GM06990 (cell line): Measurements from ENCODE around the gene TBRG1.

Source experiments
- DNase-seq: peaks from one replicate; pipeline ENCODE4 v3.0.0-alpha.2; 2011; ENCODE audit not compliant: insufficient read length; ENCODE audit errors: extremely low read depth
- H3K27me3 ChIP-seq: replicated peaks from 2 replicates; pipeline ENCODE4 v1.6.0; 2011; ENCODE audit warnings: low read length; ENCODE audit not compliant: control insufficient read depth, insufficient read depth
- H3K36me3 ChIP-seq: 2 replicates; pipeline ENCODE4 v1.5.1; 2011; ENCODE audit warnings: low read length; ENCODE audit not compliant: control insufficient read depth, insufficient read depth
- H3K4me3 ChIP-seq: replicated peaks from 2 replicates; pipeline ENCODE4 v1.5.1; 2011; ENCODE audit warnings: low read depth, mild to moderate bottlenecking, control low read depth, low read length
- CTCF ChIP-seq: IDR thresholded peaks from 2 replicates; pipeline ENCODE4 v1.5.1; 2011; ENCODE audit warnings: low read length, control low read depth, mild to moderate bottlenecking, inconsistent platforms; ENCODE audit not compliant: insufficient read depth, poor library complexity, severe bottlenecking

The TBRG1 gene

GRCh38 chr11:124608147-124608546 lies 14.5 kb upstream of the TBRG1 start:
- Histone ChIP-seq H3K27me3 (no peaks in the 10 kb centered on the region), H3K4me3 (no peak overlapping the region), H3K36me3 (no peaks in the 10 kb centered on the region)
- no peak for TF ChIP-seq CTCF
- DNase-seq, result no peak

GRCh38 chr11:124610295-124610694 lies 12.4 kb upstream of the TBRG1 start:
- no peak for DNase-seq
- Histone ChIP-seq H3K4me3 (no peak overlapping the region), H3K36me3 (no peaks in the 10 kb centered on the region), H3K27me3 (no peaks in the 10 kb centered on the region)
- TF ChIP-seq CTCF, result no peak

GRCh38 chr11:124611064-124611463 lies 11.6 kb upstream of the TBRG1 start, which contains the start of gene PANX3:
TSS of gene PANX3 (plus strand) at chr11:124611428. CDS start at chr11:124611557, 129 bp downstream.
- DNase-seq, result no peak
- no peak for TF ChIP-seq CTCF

GRCh38 chr11:124612045-124612444 lies 10.6 kb upstream of the TBRG1 start:
- no peak for DNase-seq
- H3K27me3 ChIP-seq, result no peaks in the 10 kb centered on the region

More at GRCh38 chr11:124611064-124611463, 11.6 kb upstream of the TBRG1 start, which contains the start of gene PANX3:
- Histone ChIP-seq H3K27me3 (no peaks in the 10 kb centered on the region), H3K4me3 (no peak within 1 kb of the TSS), H3K36me3 (no peaks in the 10 kb centered on the region)

GRCh38 chr11:124612567-124613246 lies 10.0 kb upstream of the TBRG1 start:
- no peaks in the 10 kb centered on the region for H3K36me3 ChIP-seq
- no peak for DNase-seq
- no peak overlapping the region for H3K4me3 ChIP-seq
- no peak for TF ChIP-seq CTCF
- H3K27me3 ChIP-seq, result no peaks in the 10 kb centered on the region

More at GRCh38 chr11:124612045-124612444, 10.6 kb upstream of the TBRG1 start:
- TF ChIP-seq CTCF, result no peak
- Histone ChIP-seq H3K36me3 (no peaks in the 10 kb centered on the region), H3K4me3 (no peak overlapping the region)
